ENCODE results near the gene GNAT2. TPM values are rescaled to one million over a fixed set of nuclear protein-coding genes. Genes with fewer than 3 reads are reported as not detected.

GNAT2 gene
- 0.23 to 0.30 TPM in 2 of 5 replicates, not detected in the others for total RNA-seq (2022; extraction: Qiagen RNA extraction; ENCODE audit: low read depth)

GRCh38 chr1:109619576-109620400 lies at the start of gene GNAT2, which contains the start of gene AMPD2:
TSS of gene GNAT2 (minus strand) at chr1:109619616. CDS start at chr1:109612870, 6,746 bp downstream.
TSS of gene AMPD2 (plus strand) at chr1:109619837. CDS start at chr1:109621176, 1,339 bp downstream.

GRCh38 chr1:109667452-109668122 lies 48.2 kb upstream of the GNAT2 start, which contains the start of gene GSTM2:
TSS of gene GSTM2 (plus strand) at chr1:109668057. CDS start at chr1:109668116, 59 bp downstream.

GRCh38 chr1:109655615-109656519 lies 36.5 kb upstream of the GNAT2 start, which contains the start of gene GSTM4:
TSS of gene GSTM4 (plus strand) at chr1:109656099. CDS start at chr1:109656390, 291 bp downstream.

Other genes starting within 250 kb of the GNAT2 start
- gene SORT1, start 221.7 kb downstream of the GNAT2 start, total RNA-seq (2022; extraction: Qiagen RNA extraction; ENCODE audit: low read depth) = 3.0 to 4.8 TPM (median 3.8 TPM) in 5 replicates
- gene PSMA5, start 193.2 kb downstream of the GNAT2 start, total RNA-seq (2022; extraction: Qiagen RNA extraction; ENCODE audit: low read depth) = 102 to 125 TPM (median 116 TPM) in 5 replicates
- gene SYPL2, start 153.1 kb downstream of the GNAT2 start, total RNA-seq (2022; extraction: Qiagen RNA extraction; ENCODE audit: low read depth) = 0.06 to 0.13 TPM (median 0.10 TPM) in 4 of 5 replicates, not detected in the other
- gene ATXN7L2, start 135.7 kb downstream of the GNAT2 start, total RNA-seq (2022; extraction: Qiagen RNA extraction; ENCODE audit: low read depth) = 1.6 to 2.8 TPM (median 2.3 TPM) in 5 replicates
- gene CYB561D1, start 125.5 kb downstream of the GNAT2 start, total RNA-seq (2022; extraction: Qiagen RNA extraction; ENCODE audit: low read depth) = 3.5 to 5.0 TPM (median 4.4 TPM) in 5 replicates
- 1.1 to 1.4 TPM (median 1.2 TPM) in 5 replicates for gene AMIGO1, start 109.9 kb downstream of the GNAT2 start, total RNA-seq (2022; extraction: Qiagen RNA extraction; ENCODE audit: low read depth)
- not detected in 5 replicates for gene GPR61, start 79.7 kb downstream of the GNAT2 start, total RNA-seq (2022; extraction: Qiagen RNA extraction; ENCODE audit: low read depth)
- 2.8 to 5.3 TPM (median 5.1 TPM) in 5 replicates for gene GNAI3, start 71.0 kb downstream of the GNAT2 start, total RNA-seq (2022; extraction: Qiagen RNA extraction; ENCODE audit: low read depth)
- gene AMPD2, start 221 bp upstream of the GNAT2 start, total RNA-seq (2022; extraction: Qiagen RNA extraction; ENCODE audit: low read depth) = 24.4 to 31.6 TPM (median 29.2 TPM) in 5 replicates
- 8.5 to 10.0 TPM (median 9.6 TPM) in 5 replicates for gene GSTM4, start 36.5 kb upstream of the GNAT2 start, total RNA-seq (2022; extraction: Qiagen RNA extraction; ENCODE audit: low read depth)
- gene GSTM2, start 48.4 kb upstream of the GNAT2 start, total RNA-seq (2022; extraction: Qiagen RNA extraction; ENCODE audit: low read depth) = 3.0 to 4.6 TPM (median 3.9 TPM) in 5 replicates
- not detected in 5 replicates for gene GSTM1, start 68.2 kb upstream of the GNAT2 start, total RNA-seq (2022; extraction: Qiagen RNA extraction; ENCODE audit: low read depth)
- not detected in 5 replicates for gene GSTM5, start 92.6 kb upstream of the GNAT2 start, total RNA-seq (2022; extraction: Qiagen RNA extraction; ENCODE audit: low read depth)
- gene GSTM3, start 121.4 kb upstream of the GNAT2 start, total RNA-seq (2022; extraction: Qiagen RNA extraction; ENCODE audit: low read depth) = 22.5 to 32.1 TPM (median 24.6 TPM) in 5 replicates
- gene EPS8L3, start 144.3 kb upstream of the GNAT2 start, total RNA-seq (2022; extraction: Qiagen RNA extraction; ENCODE audit: low read depth) = 0.91 to 2.0 TPM (median 1.4 TPM) in 5 replicates